ENCODE data around the gene AOPEP. TPM values are rescaled to one million over a fixed set of nuclear protein-coding genes. Genes with fewer than 3 reads are reported as not detected.

AOPEP gene
- total and polyA plus RNA-seq, 10 donors = 14.8 to 86.1 (median 51.3) TPM

DNA sequence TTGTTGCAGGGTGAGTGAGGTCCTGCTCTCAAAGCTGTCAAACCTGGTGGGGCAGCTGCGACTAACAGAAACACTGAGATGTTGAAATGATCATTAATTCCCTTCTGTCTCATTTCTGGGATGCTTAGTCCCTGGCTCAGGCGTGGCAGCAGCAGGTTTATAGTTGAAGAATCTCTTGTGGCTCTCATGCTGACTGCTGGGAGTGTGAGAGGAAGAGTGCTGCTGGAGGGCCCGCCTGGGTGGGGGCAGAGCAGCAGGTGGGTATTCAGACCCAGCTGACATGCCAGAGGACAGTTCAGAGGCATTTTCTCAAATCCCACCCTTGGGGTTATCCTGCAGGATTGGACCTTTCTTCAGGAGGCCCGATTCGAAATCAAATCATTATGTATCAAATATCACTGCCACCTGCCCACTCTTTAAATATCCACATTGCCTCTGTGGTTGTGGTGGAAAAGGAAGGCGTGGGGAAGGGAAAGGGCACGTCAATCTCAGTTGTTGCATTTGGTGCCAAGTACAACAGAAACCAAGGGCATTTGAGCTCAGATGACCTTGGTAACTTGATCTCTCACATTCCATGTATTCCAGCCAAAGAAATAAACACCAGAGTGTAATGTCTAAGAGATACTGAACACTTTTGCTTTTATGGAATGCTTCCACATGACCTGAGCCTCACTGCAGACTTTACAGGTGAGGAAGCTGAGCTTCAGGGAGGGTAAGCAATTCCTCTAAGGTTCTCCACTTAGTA is 224.3 kb downstream of the AOPEP start:
- Histone ChIP-seq H3K4me1 (peaks cover 15 to 39% (median 33%) of the 10 kb centered on the region in 6 donors), H3K27me3 (replicated peaks in 1 of 7) (no peaks in the 10 kb centered on the region), H3K9me3 (no peaks in the 10 kb centered on the region), H3K27ac (peak overlapping the region; percentile 48 to 85 (median 73)), H3K4me3 (no peak overlapping the region), H3K36me3 (peaks cover 0 to 8% (median 0%) of the 10 kb centered on the region in 6 donors)
- 66 to 76% (median 73%) methylated on average over 7 of the region's 7 CpGs for WGBS, 5 donors
- peak in 1 of 3 donors; percentile 56 for TF ChIP-seq POLR2AphosphoS5 (IDR thresholded peaks at IDR 0.05)
- TF ChIP-seq, protein P1, sequence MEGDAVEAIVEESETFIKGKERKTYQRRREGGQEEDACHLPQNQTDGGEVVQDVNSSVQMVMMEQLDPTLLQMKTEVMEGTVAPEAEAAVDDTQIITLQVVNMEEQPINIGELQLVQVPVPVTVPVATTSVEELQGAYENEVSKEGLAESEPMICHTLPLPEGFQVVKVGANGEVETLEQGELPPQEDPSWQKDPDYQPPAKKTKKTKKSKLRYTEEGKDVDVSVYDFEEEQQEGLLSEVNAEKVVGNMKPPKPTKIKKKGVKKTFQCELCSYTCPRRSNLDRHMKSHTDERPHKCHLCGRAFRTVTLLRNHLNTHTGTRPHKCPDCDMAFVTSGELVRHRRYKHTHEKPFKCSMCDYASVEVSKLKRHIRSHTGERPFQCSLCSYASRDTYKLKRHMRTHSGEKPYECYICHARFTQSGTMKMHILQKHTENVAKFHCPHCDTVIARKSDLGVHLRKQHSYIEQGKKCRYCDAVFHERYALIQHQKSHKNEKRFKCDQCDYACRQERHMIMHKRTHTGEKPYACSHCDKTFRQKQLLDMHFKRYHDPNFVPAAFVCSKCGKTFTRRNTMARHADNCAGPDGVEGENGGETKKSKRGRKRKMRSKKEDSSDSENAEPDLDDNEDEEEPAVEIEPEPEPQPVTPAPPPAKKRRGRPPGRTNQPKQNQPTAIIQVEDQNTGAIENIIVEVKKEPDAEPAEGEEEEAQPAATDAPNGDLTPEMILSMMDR (IDR thresholded peaks at IDR 0.05 in 8 of 11, conservative IDR thresholded peaks at IDR 0.05 in 3 of 11) = no peak
- intact Hi-C loops (cut with DNase I; ENCODE audit: low total_unique reads) = no loop called here
- DNase-seq = no peak

DNA sequence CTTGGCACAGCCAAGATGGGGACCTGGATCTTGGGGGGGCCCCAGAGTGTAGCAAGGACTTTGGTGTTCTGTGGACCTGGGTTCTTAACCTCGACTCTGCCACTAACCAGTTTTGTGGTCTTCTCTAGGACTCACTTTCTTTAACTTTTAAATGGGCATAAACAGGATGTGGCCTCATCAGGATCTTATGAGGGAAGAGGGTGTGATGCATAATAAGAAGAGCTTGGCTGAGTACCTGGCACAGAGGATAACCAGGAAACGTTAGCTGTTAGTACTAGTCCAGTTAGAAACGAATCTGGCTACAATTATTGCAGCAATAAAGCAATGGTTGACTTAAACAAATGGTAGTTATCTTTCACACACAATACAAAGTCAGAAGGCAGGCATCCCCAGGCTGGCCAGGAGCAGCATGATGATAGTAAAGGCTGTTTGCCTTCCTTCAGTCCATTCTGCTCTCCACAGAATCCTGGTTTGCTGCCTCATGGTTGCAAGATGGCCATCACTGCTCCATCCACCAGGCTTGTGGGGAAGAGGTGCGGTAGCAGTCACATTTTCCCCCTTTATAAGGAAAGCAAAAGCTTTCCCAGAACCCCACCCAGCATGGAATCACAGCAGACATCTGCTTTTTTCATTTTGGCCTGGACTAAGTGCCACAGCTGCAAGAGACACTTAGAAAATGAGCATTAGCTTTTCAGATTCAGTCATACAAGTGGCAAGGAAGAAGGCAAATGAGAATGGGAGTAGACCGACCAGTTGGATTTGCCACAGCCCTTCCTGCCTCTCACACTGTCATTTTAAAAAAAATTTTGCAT is 225.0 kb downstream of the AOPEP start:
- intact Hi-C loops (cut with DNase I; ENCODE audit: low total_unique reads) = no loop called here
- TF ChIP-seq POLR2AphosphoS5 (IDR thresholded peaks at IDR 0.05) (no peak), POLR2A (IDR thresholded peaks at IDR 0.05) (no peak)
- TF ChIP-seq, protein P1 (IDR thresholded peaks at IDR 0.05 in 8 of 11, conservative IDR thresholded peaks at IDR 0.05 in 3 of 11) = no peak
- Histone ChIP-seq H3K4me3 (no peak overlapping the region), H3K9me3 (no peaks in the 10 kb centered on the region), H3K4me1 (peaks cover 15 to 39% (median 33%) of the 10 kb centered on the region in 6 donors), H3K27me3 (replicated peaks in 1 of 7) (no peaks in the 10 kb centered on the region), H3K27ac (peak overlapping the region; percentile 48 to 85 (median 73)), H3K36me3 (peaks cover 0 to 15% (median 0%) of the 10 kb centered on the region in 6 donors)
- 53 to 73% (median 68%) methylated on average over 5 of the region's 5 CpGs for WGBS, 5 donors
- no peak for DNase-seq

DNA sequence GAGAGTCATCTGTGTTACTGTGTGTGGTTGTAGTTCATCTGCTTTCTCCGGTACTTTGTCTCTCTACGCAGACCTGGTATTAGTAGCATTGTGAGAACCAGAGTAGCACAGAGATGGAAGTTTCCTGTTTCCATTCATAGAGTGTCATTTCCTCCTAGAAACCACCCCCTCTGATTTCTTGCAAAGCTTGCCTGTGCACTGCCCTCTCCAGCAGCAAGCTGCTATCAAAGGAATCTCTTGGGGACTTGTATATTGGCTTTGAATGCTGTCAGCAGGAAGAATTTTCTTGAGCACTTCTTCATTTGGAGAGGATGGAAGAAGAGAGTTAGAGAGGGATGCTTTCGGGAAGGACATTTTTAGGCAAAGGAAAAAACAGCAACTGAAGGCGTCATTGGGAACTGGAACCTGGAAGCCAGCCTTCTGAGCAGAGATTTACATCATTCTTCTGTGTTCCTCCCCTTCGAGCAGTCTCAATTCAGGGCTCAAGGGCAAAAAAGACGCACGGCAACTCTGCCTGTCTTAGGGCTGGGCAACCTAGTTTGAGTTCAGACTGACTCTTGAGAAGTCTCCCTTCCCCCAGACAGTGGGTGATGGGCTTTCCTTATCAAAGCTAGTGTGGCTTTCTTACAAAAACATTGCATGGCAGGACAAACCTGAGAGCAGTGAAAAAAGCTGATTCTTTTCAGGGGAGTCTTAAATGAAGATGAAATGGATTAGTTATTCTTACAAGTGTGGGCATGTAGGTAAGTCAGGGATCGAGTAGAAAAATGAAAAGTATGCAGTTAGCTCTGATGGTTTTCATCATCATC is 226.3 kb downstream of the AOPEP start:
- TF ChIP-seq, protein P1 (IDR thresholded peaks at IDR 0.05 in 8 of 11, conservative IDR thresholded peaks at IDR 0.05 in 3 of 11) = no peak
- TF ChIP-seq POLR2A (IDR thresholded peaks at IDR 0.05) (no peak), POLR2AphosphoS5 (IDR thresholded peaks at IDR 0.05) (no peak)
- Histone ChIP-seq H3K9me3 (no peaks in the 10 kb centered on the region), H3K36me3 (peaks cover 0 to 22% (median 0%) of the 10 kb centered on the region in 6 donors), H3K4me1 (peaks cover 15 to 39% (median 33%) of the 10 kb centered on the region in 6 donors), H3K4me3 (no peak overlapping the region), H3K27ac (peak overlapping the region; percentile 48 to 85 (median 73)), H3K27me3 (replicated peaks in 1 of 7) (no peaks in the 10 kb centered on the region)
- WGBS, 5 donors = 37 to 60% (median 54%) methylated on average over 8 of the region's 8 CpGs
- intact Hi-C loops (cut with DNase I; ENCODE audit: low total_unique reads) = no loop called here
- DNase-seq = no peak

All from spleen (tissue), 11 donors.